ENCODE data around the gene MORN1. TPM values are rescaled to one million over a fixed set of nuclear protein-coding genes. Genes with fewer than 3 reads are reported as not detected.

MORN1 gene
- total and polyA plus RNA-seq, 10 of the 15 experiments (the other 5 are each of a cell fraction or from before 2014, with no cell fraction given): 0.76 to 7.9 (median 5.5) TPM

DNA sequence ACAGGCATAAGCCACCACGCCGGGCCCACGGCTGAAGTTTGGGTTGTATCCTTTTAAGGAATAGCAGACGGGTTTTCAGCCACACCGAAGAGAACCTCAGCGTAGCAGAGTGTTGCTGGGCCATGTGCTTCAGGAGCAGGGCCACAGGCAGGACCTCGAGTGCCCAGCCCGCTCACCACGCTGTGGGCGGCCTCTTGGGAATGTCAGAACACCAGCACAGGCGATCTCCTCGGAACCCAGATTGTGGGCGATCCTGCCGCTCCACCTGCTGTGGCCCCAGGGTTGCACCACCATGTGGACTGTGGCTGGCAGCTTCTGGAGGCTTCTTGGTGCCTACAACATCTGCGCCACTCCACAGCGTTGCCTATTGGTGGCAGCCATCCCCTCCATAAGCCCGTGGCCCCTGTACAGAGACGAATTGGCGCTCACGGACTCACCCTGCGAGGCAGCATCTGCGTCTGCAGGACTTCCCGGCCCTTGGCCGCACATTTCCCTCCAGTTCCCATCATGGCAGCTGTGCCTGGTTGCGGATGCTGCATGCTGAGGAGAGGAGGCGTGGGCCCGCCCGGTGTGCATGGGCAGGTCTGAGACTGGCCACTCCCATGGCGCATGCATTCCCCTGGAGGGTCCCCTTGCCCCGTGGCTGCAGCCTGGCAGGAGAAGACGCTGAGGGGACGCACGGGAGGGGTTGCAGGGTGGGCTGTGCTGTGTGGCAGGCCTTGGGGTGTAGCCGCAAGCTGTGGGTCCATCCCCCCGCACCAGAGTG lies 93.9 kb downstream of the MORN1 start:
- H3K79me2 ChIP-seq (ENCODE audit: control insufficient read depth, insufficient read depth, low read length): peaks cover 18% of the 10 kb centered on the region
- no peak overlapping the region for H3K4me2 ChIP-seq (ENCODE audit: control insufficient read depth, insufficient read depth)
- no peak for DNase-seq (ENCODE audit: low read depth, low spot score)
- intact Hi-C loops (cut with micrococcal nuclease; ENCODE audit: unreplicated experiment): loop anchor here (10.0 kb wide), 1 partner anchor 63 kb away; no protein-coding TSS in a partner anchor
- H3K9me3 ChIP-seq (replicated peaks; ENCODE audit: control insufficient read depth, insufficient read depth, low read length): no peaks in the 10 kb centered on the region
- in situ Hi-C loops (cut with MboI): loop anchor here (5.0 kb wide), 1 partner anchor 40 kb away; no protein-coding TSS in a partner anchor
- SMC1A ChIA-PET (ENCODE audit: uncharacterized antibody, unreplicated experiment): no interaction called here
- CTCF ChIA-PET: no interaction called here
- FAIRE-seq: no peak
- POLR2A ChIA-PET: no interaction called here
- 90% methylated on average over 34 of the region's 35 CpGs for WGBS (ENCODE audit: insufficient coverage, insufficient replicate concordance, low lambda C conversion rate, missing lambda C conversion rate)
- no peak overlapping the region for H3K4me3 ChIP-seq
- TF ChIP-seq, protein P1, sequence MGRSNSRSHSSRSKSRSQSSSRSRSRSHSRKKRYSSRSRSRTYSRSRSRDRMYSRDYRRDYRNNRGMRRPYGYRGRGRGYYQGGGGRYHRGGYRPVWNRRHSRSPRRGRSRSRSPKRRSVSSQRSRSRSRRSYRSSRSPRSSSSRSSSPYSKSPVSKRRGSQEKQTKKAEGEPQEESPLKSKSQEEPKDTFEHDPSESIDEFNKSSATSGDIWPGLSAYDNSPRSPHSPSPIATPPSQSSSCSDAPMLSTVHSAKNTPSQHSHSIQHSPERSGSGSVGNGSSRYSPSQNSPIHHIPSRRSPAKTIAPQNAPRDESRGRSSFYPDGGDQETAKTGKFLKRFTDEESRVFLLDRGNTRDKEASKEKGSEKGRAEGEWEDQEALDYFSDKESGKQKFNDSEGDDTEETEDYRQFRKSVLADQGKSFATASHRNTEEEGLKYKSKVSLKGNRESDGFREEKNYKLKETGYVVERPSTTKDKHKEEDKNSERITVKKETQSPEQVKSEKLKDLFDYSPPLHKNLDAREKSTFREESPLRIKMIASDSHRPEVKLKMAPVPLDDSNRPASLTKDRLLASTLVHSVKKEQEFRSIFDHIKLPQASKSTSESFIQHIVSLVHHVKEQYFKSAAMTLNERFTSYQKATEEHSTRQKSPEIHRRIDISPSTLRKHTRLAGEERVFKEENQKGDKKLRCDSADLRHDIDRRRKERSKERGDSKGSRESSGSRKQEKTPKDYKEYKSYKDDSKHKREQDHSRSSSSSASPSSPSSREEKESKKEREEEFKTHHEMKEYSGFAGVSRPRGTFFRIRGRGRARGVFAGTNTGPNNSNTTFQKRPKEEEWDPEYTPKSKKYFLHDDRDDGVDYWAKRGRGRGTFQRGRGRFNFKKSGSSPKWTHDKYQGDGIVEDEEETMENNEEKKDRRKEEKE (IDR thresholded peaks at IDR 0.05): no peak
- TF ChIP-seq IKZF2 (IDR thresholded peaks at IDR 0.05): no peak
- no TSS peak for BruUV-seq (replicated peaks)
- RAD21 ChIA-PET (ENCODE audit: unreplicated experiment): no interaction called here
- H4K20me1 ChIP-seq (ENCODE audit: control insufficient read depth, insufficient read depth): peaks cover 3% of the 10 kb centered on the region; the same call in 1 of the 2 replicates
- no peaks in the 10 kb centered on the region for H3K27me3 ChIP-seq (replicated peaks in 1 of 2; ENCODE audit: control insufficient read depth in 2 of 2, insufficient read depth in 2 of 2, low read length in 1 of 2)
- no peak overlapping the region for H3K27ac ChIP-seq (ENCODE audit: control insufficient read depth, insufficient read depth)
- H3K36me3 ChIP-seq (ENCODE audit: control insufficient read depth in 2 of 2, insufficient read depth in 2 of 2, low read length in 1 of 2): no peaks in the 10 kb centered on the region; a peak in 1 of 4 replicates
- H3K9ac ChIP-seq (ENCODE audit: control insufficient read depth, insufficient read depth, low read length): no peak overlapping the region
- no peak overlapping the region for H2AFZ ChIP-seq (ENCODE audit: control insufficient read depth, low read depth, low read length)
- H3K4me1 ChIP-seq (ENCODE audit: control insufficient read depth, insufficient read depth, low read length): peaks cover 28% of the 10 kb centered on the region
- no peak for ATAC-seq

- H3K4me1 ChIP-seq (ENCODE audit: control insufficient read depth, insufficient read depth, low read length): peaks cover 27% of the 10 kb centered on the region
- no peak overlapping the region for H3K27ac ChIP-seq (ENCODE audit: control insufficient read depth, insufficient read depth)
- ChIA-PET CTCF (no interaction called here), RAD21 (ENCODE audit: unreplicated experiment) (no interaction called here), SMC1A (ENCODE audit: uncharacterized antibody, unreplicated experiment) (no interaction called here), POLR2A (no interaction called here)
- H3K4me2 ChIP-seq (ENCODE audit: control insufficient read depth, insufficient read depth): no peak overlapping the region
- intact Hi-C loops (cut with micrococcal nuclease; ENCODE audit: unreplicated experiment): loop anchor here (10.0 kb wide), 1 partner anchor 62 kb away; no protein-coding TSS in a partner anchor
- no peak for DNase-seq (ENCODE audit: low read depth, low spot score)
- WGBS (ENCODE audit: insufficient coverage, insufficient replicate concordance, low lambda C conversion rate, missing lambda C conversion rate): 96% methylated on average over 18 of the region's 18 CpGs
- H4K20me1 ChIP-seq (ENCODE audit: control insufficient read depth, insufficient read depth): peaks cover 4% of the 10 kb centered on the region
- in situ Hi-C loops (cut with MboI): loop anchor here (5.0 kb wide), 1 partner anchor 39 kb away; no protein-coding TSS in a partner anchor
- H3K27me3 ChIP-seq (replicated peaks in 1 of 2; ENCODE audit: control insufficient read depth in 2 of 2, insufficient read depth in 2 of 2, low read length in 1 of 2): no peaks in the 10 kb centered on the region
- no peak overlapping the region for H3K9ac ChIP-seq (ENCODE audit: control insufficient read depth, insufficient read depth, low read length)
- H3K36me3 ChIP-seq (ENCODE audit: control insufficient read depth in 2 of 2, insufficient read depth in 2 of 2, low read length in 1 of 2): no peaks in the 10 kb centered on the region; a peak in 1 of 4 replicates
- H2AFZ ChIP-seq (ENCODE audit: control insufficient read depth, low read depth, low read length): no peak overlapping the region
- no peaks in the 10 kb centered on the region for H3K9me3 ChIP-seq (replicated peaks; ENCODE audit: control insufficient read depth, insufficient read depth, low read length)
- no peak for ATAC-seq
- H3K4me3 ChIP-seq: no peak overlapping the region
- no peak for FAIRE-seq
- H3K79me2 ChIP-seq (ENCODE audit: control insufficient read depth, insufficient read depth, low read length): peaks cover 12% of the 10 kb centered on the region
- no TSS peak for BruUV-seq (replicated peaks)
- no peak for TF ChIP-seq RFX5 (IDR thresholded peaks at IDR 0.05; ENCODE audit: low read depth, low read length)
- no peak for TF ChIP-seq YY1 (IDR thresholded peaks at IDR 0.05; ENCODE audit: low read depth, low read length)
- TF ChIP-seq FOXM1 (IDR thresholded peaks at IDR 0.05; ENCODE audit: low read depth, low read length): no peak
- TF ChIP-seq E2F8 (IDR thresholded peaks at IDR 0.05; ENCODE audit: low read depth, partially characterized antibody): no peak
- TF ChIP-seq HDGF (IDR thresholded peaks at IDR 0.05): no peak
- TF ChIP-seq TARDBP (IDR thresholded peaks at IDR 0.05; ENCODE audit: borderline replicate concordance): no peak
- TF ChIP-seq, protein P2, sequence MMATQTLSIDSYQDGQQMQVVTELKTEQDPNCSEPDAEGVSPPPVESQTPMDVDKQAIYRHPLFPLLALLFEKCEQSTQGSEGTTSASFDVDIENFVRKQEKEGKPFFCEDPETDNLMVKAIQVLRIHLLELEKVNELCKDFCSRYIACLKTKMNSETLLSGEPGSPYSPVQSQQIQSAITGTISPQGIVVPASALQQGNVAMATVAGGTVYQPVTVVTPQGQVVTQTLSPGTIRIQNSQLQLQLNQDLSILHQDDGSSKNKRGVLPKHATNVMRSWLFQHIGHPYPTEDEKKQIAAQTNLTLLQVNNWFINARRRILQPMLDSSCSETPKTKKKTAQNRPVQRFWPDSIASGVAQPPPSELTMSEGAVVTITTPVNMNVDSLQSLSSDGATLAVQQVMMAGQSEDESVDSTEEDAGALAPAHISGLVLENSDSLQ (IDR thresholded peaks at IDR 0.05): no peak
Observed at GRCh38 chr1:2296614-2297013, 94.7 kb downstream of the MORN1 start.

Data from GM12878 (cell line).